Measurements from ENCODE around the gene CSF3. TPM values are rescaled to one million over a fixed set of nuclear protein-coding genes. Genes with fewer than 3 reads are reported as not detected.

CSF3 gene
- polyA plus RNA-seq, 4 donors = 2.0 to 2.8 TPM; not detected in 2

- WGBS, 3 donors = 79 to 92% (median 84%) methylated on average over 6 of the region's 6 CpGs
Measured at GRCh38 chr17:40056379-40057015, 41.3 kb downstream of the CSF3 start.

GRCh38 chr17:40058186-40058784 is 43.0 kb downstream of the CSF3 start:
- no peak for FAIRE-seq
- H3K4me3 ChIP-seq (ENCODE audit: low read depth in 1 of 3, low read length in 3 of 3) = no peak overlapping the region
- H3K27ac ChIP-seq (ENCODE audit: low read depth in 1 of 3, low read length in 2 of 3) = peak overlapping the region in 2 of 3 donors; percentile 8 to 59
- WGBS, 3 donors = 18 to 31% (median 26%) methylated on average over 8 of the region's 8 CpGs
- peaks cover 0 to 15% (median 3%) of the 10 kb centered on the region in 3 donors for H3K4me1 ChIP-seq (ENCODE audit: control insufficient read depth in 3 of 3, insufficient read depth in 2 of 3, low read depth in 1 of 3, low read length in 2 of 3)
- no peaks in the 10 kb centered on the region for H3K36me3 ChIP-seq (ENCODE audit: control insufficient read depth in 3 of 3, insufficient read depth in 2 of 3, low read depth in 1 of 3, low read length in 3 of 3)
- DNase-seq = peak in 1 of 2 donors; percentile 66
- no peaks in the 10 kb centered on the region for H3K27me3 ChIP-seq (ENCODE audit: control insufficient read depth in 3 of 3, insufficient read depth in 3 of 3, low read length in 3 of 3)
- no peaks in the 10 kb centered on the region for H3K9me3 ChIP-seq (ENCODE audit: control insufficient read depth in 2 of 2, insufficient read depth in 1 of 2, low read depth in 1 of 2, low read length in 1 of 2)

More at GRCh38 chr17:40056379-40057015, 41.3 kb downstream of the CSF3 start:
- H3K27ac ChIP-seq (ENCODE audit: low read depth in 1 of 3, low read length in 2 of 3) = no peak overlapping the region
- H3K4me3 ChIP-seq (ENCODE audit: low read depth in 1 of 3, low read length in 3 of 3) = no peak overlapping the region
- H3K4me1 ChIP-seq (ENCODE audit: control insufficient read depth in 3 of 3, insufficient read depth in 2 of 3, low read depth in 1 of 3, low read length in 2 of 3) = peaks cover 0 to 5% (median 3%) of the 10 kb centered on the region in 3 donors
- no peaks in the 10 kb centered on the region for H3K27me3 ChIP-seq (ENCODE audit: control insufficient read depth in 3 of 3, insufficient read depth in 3 of 3, low read length in 3 of 3)
- DNase-seq = no peak
- H3K36me3 ChIP-seq (ENCODE audit: control insufficient read depth in 3 of 3, insufficient read depth in 2 of 3, low read depth in 1 of 3, low read length in 3 of 3) = peaks cover 0 to 13% (median 2%) of the 10 kb centered on the region in 3 donors
- no peak for FAIRE-seq
- no peaks in the 10 kb centered on the region for H3K9me3 ChIP-seq (ENCODE audit: control insufficient read depth in 2 of 2, insufficient read depth in 1 of 2, low read depth in 1 of 2, low read length in 1 of 2)

GRCh38 chr17:40058865-40059264 is 43.6 kb downstream of the CSF3 start:
- no peaks in the 10 kb centered on the region for H3K27me3 ChIP-seq (ENCODE audit: control insufficient read depth in 3 of 3, insufficient read depth in 3 of 3, low read length in 3 of 3)

GRCh38 chr17:40059729-40060475 is 44.7 kb downstream of the CSF3 start:
- 77 to 80% (median 79%) methylated on average over 8 of the region's 8 CpGs for WGBS, 3 donors
- no peak for DNase-seq
- no peak for FAIRE-seq
- peaks cover 0 to 27% (median 0%) of the 10 kb centered on the region in 3 donors for H3K4me1 ChIP-seq (ENCODE audit: control insufficient read depth in 3 of 3, insufficient read depth in 2 of 3, low read depth in 1 of 3, low read length in 2 of 3)
- no peaks in the 10 kb centered on the region for H3K9me3 ChIP-seq (ENCODE audit: control insufficient read depth in 2 of 2, insufficient read depth in 1 of 2, low read depth in 1 of 2, low read length in 1 of 2)
- no peak overlapping the region for H3K27ac ChIP-seq (ENCODE audit: low read depth in 1 of 3, low read length in 2 of 3)
- no peak overlapping the region for H3K4me3 ChIP-seq (ENCODE audit: low read depth in 1 of 3, low read length in 3 of 3)
- H3K27me3 ChIP-seq (ENCODE audit: control insufficient read depth in 3 of 3, insufficient read depth in 3 of 3, low read length in 3 of 3) = no peaks in the 10 kb centered on the region
- H3K36me3 ChIP-seq (ENCODE audit: control insufficient read depth in 3 of 3, insufficient read depth in 2 of 3, low read depth in 1 of 3, low read length in 3 of 3) = peaks cover 0 to 9% (median 0%) of the 10 kb centered on the region in 3 donors

More at GRCh38 chr17:40058865-40059264, 43.6 kb downstream of the CSF3 start:
- Histone ChIP-seq H3K27ac (ENCODE audit: low read depth in 1 of 3, low read length in 2 of 3) (peak overlapping the region in 1 of 3 donors; percentile 59), H3K4me3 (ENCODE audit: low read depth in 1 of 3, low read length in 3 of 3) (no peak overlapping the region), H3K9me3 (ENCODE audit: control insufficient read depth in 2 of 2, insufficient read depth in 1 of 2, low read depth in 1 of 2, low read length in 1 of 2) (no peaks in the 10 kb centered on the region), H3K36me3 (ENCODE audit: control insufficient read depth in 3 of 3, insufficient read depth in 2 of 3, low read depth in 1 of 3, low read length in 3 of 3) (no peaks in the 10 kb centered on the region), H3K4me1 (ENCODE audit: control insufficient read depth in 3 of 3, insufficient read depth in 2 of 3, low read depth in 1 of 3, low read length in 2 of 3) (peaks cover 0 to 16% (median 0%) of the 10 kb centered on the region in 3 donors)
- no peak for DNase-seq
- 91 to 100% (median 93%) methylated on average over 1 of the region's 1 CpG for WGBS, 3 donors
- FAIRE-seq = no peak

- no peak for DNase-seq
- Histone ChIP-seq H3K9me3 (ENCODE audit: control insufficient read depth in 2 of 2, insufficient read depth in 1 of 2, low read depth in 1 of 2, low read length in 1 of 2) (no peaks in the 10 kb centered on the region), H3K36me3 (ENCODE audit: control insufficient read depth in 3 of 3, insufficient read depth in 2 of 3, low read depth in 1 of 3, low read length in 3 of 3) (peaks cover 0 to 16% (median 0%) of the 10 kb centered on the region in 3 donors), H3K27ac (ENCODE audit: low read depth in 1 of 3, low read length in 2 of 3) (no peak overlapping the region), H3K27me3 (ENCODE audit: control insufficient read depth in 3 of 3, insufficient read depth in 3 of 3, low read length in 3 of 3) (no peaks in the 10 kb centered on the region), H3K4me3 (ENCODE audit: low read depth in 1 of 3, low read length in 3 of 3) (no peak overlapping the region), H3K4me1 (ENCODE audit: control insufficient read depth in 3 of 3, insufficient read depth in 2 of 3, low read depth in 1 of 3, low read length in 2 of 3) (peaks cover 0 to 36% (median 4%) of the 10 kb centered on the region in 3 donors)
- WGBS, 3 donors = 46 to 73% (median 57%) methylated on average over 11 of the region's 11 CpGs
- no peak for FAIRE-seq
Measured at GRCh38 chr17:40060887-40061608, 45.8 kb downstream of the CSF3 start.

- peak overlapping the region in 1 of 3 donors; percentile 64 for H3K27ac ChIP-seq (ENCODE audit: low read depth in 1 of 3, low read length in 2 of 3)
- DNase-seq = peak; percentile 42 to 74
- H3K36me3 ChIP-seq (ENCODE audit: control insufficient read depth in 3 of 3, insufficient read depth in 2 of 3, low read depth in 1 of 3, low read length in 3 of 3) = peaks cover 0 to 18% (median 0%) of the 10 kb centered on the region in 3 donors
- FAIRE-seq = no peak
- peaks cover 2 to 41% (median 4%) of the 10 kb centered on the region in 3 donors for H3K4me1 ChIP-seq (ENCODE audit: control insufficient read depth in 3 of 3, insufficient read depth in 2 of 3, low read depth in 1 of 3, low read length in 2 of 3)
- WGBS, 3 donors = 9 to 51% (median 29%) methylated on average over 8 to 10 of the region's 10 CpGs
- no peaks in the 10 kb centered on the region for H3K27me3 ChIP-seq (ENCODE audit: control insufficient read depth in 3 of 3, insufficient read depth in 3 of 3, low read length in 3 of 3)
- no peaks in the 10 kb centered on the region for H3K9me3 ChIP-seq (ENCODE audit: control insufficient read depth in 2 of 2, insufficient read depth in 1 of 2, low read depth in 1 of 2, low read length in 1 of 2)
- no peak overlapping the region for H3K4me3 ChIP-seq (ENCODE audit: low read depth in 1 of 3, low read length in 3 of 3)
Measured at GRCh38 chr17:40061609-40062038, 46.4 kb downstream of the CSF3 start.

GRCh38 chr17:40062329-40063186 is 47.3 kb downstream of the CSF3 start, which contains the start of gene THRA:
TSS of gene THRA (plus strand) at chr17:40062965. CDS start at chr17:40074489, 11,524 bp downstream.
- Histone ChIP-seq H3K36me3 (ENCODE audit: control insufficient read depth in 3 of 3, insufficient read depth in 2 of 3, low read depth in 1 of 3, low read length in 3 of 3) (peaks cover 0 to 25% (median 0%) of the 10 kb centered on the region in 3 donors), H3K4me1 (ENCODE audit: control insufficient read depth in 3 of 3, insufficient read depth in 2 of 3, low read depth in 1 of 3, low read length in 2 of 3) (peaks cover 4 to 51% (median 4%) of the 10 kb centered on the region in 3 donors), H3K9me3 (ENCODE audit: control insufficient read depth in 2 of 2, insufficient read depth in 1 of 2, low read depth in 1 of 2, low read length in 1 of 2) (no peaks in the 10 kb centered on the region), H3K4me3 (ENCODE audit: low read depth in 1 of 3, low read length in 3 of 3) (peak within 1 kb of the TSS; percentile 79 to 93 (median 90)), H3K27me3 (ENCODE audit: control insufficient read depth in 3 of 3, insufficient read depth in 3 of 3, low read length in 3 of 3) (no peaks in the 10 kb centered on the region), H3K27ac (ENCODE audit: low read depth in 1 of 3, low read length in 2 of 3) (peak within 1 kb of the TSS; percentile 91 to 99 (median 92))
- no peak for FAIRE-seq
- DNase-seq = peak; percentile 74 to 86
- WGBS, 3 donors = 0 to 1% (median 0%) methylated on average over 29 to 83 of the region's 83 CpGs
